HEK293 (cell line): ENCODE measurements around the gene CD8B.

Experiments
- KLF9 ChIP-seq: fragments of 450-650 bp; formaldehyde crosslinking; IDR thresholded peaks from 2 replicates; pipeline ENCODE4 v1.5.1; 2016; ENCODE audit warnings: missing biosample characterization, missing genetic modification characterization, low read depth
- OVOL3 ChIP-seq: fragments of 450-650 bp; formaldehyde crosslinking; IDR thresholded peaks from 2 replicates; pipeline ENCODE4 v1.5.1; 2016; ENCODE audit warnings: missing biosample characterization, missing genetic modification characterization
- SALL2 ChIP-seq: fragments of 450-650 bp; formaldehyde crosslinking; IDR thresholded peaks from 2 replicates; pipeline ENCODE4 v1.5.0; 2017; ENCODE audit warnings: missing biosample characterization, mild to moderate bottlenecking, missing genetic modification characterization, borderline replicate concordance
- ZNF184 ChIP-seq: fragments of 450-650 bp; IDR thresholded peaks from 2 replicates; pipeline ENCODE4 v1.5.1; 2018; ENCODE audit warnings: missing biosample characterization, mild to moderate bottlenecking, missing genetic modification characterization
- ZNF629 ChIP-seq: fragments of 450-650 bp; formaldehyde crosslinking; IDR thresholded peaks from 2 replicates; pipeline ENCODE4 v1.5.1; 2017; ENCODE audit warnings: missing biosample characterization, missing genetic modification characterization
- ZNF768 ChIP-seq: fragments of 450-650 bp; formaldehyde crosslinking; IDR thresholded peaks from 2 replicates; pipeline ENCODE4 v1.5.1; 2018; ENCODE audit warnings: missing biosample characterization, mild to moderate bottlenecking, missing genetic modification characterization
- TF ChIP-seq, protein P1 (sequence below): fragments of 450-650 bp; formaldehyde crosslinking; IDR thresholded peaks from 2 replicates; pipeline ENCODE4 v1.5.0; 2017; ENCODE audit warnings: missing biosample characterization, missing genetic modification characterization, borderline replicate concordance
- TF ChIP-seq, protein P2 (sequence below): fragments of 450-650 bp; formaldehyde crosslinking; IDR thresholded peaks from 2 replicates; pipeline ENCODE4 v1.5.1; 2016; ENCODE audit warnings: missing biosample characterization, missing genetic modification characterization
- TF ChIP-seq, protein P3 (sequence below): fragments of 450-650 bp; IDR thresholded peaks from 2 replicates; pipeline ENCODE4 v1.5.1; 2018; ENCODE audit warnings: missing biosample characterization, mild to moderate bottlenecking, missing genetic modification characterization
- TF ChIP-seq, protein P4 (sequence below): fragments of 450-650 bp; formaldehyde crosslinking; IDR thresholded peaks from 2 replicates; pipeline ENCODE4 v1.5.1; 2016; ENCODE audit warnings: missing biosample characterization, missing genetic modification characterization
- TF ChIP-seq, protein P5 (sequence below): fragments of 450-650 bp; formaldehyde crosslinking; IDR thresholded peaks from 2 replicates; pipeline ENCODE4 v1.5.1; 2016; ENCODE audit warnings: missing biosample characterization, missing genetic modification characterization

DNA sequence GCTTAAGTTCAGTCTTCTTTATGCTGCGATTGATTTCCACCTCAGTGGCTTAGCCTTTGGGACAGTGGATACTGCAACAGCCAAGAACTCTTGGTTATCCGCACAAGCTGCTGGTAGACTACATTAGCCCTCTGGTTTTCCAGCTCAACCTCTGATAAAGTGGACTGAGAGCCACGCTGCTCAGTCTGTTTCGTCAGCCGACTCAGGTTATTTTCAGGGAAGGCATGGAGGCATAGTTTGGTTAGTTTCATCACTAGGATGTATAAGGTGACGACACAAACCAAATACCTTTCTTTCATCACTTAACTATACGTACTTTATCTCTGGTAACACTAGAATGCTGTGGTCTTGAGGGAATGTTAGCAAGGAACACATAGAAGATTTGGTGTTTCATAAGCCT, 85.2 kb downstream of the CD8B start:
- TF ChIP-seq SALL2 (tag by site-specific recombination) (no peak), KLF9 (tag by site-specific recombination) (no peak), ZNF629 (no peak), OVOL3 (no peak), ZNF768 (tag by site-specific recombination) (no peak), ZNF184 (tag by site-specific recombination) (no peak)
- TF ChIP-seq, protein P1, sequence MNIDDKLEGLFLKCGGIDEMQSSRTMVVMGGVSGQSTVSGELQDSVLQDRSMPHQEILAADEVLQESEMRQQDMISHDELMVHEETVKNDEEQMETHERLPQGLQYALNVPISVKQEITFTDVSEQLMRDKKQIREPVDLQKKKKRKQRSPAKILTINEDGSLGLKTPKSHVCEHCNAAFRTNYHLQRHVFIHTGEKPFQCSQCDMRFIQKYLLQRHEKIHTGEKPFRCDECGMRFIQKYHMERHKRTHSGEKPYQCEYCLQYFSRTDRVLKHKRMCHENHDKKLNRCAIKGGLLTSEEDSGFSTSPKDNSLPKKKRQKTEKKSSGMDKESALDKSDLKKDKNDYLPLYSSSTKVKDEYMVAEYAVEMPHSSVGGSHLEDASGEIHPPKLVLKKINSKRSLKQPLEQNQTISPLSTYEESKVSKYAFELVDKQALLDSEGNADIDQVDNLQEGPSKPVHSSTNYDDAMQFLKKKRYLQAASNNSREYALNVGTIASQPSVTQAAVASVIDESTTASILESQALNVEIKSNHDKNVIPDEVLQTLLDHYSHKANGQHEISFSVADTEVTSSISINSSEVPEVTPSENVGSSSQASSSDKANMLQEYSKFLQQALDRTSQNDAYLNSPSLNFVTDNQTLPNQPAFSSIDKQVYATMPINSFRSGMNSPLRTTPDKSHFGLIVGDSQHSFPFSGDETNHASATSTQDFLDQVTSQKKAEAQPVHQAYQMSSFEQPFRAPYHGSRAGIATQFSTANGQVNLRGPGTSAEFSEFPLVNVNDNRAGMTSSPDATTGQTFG (tag by site-specific recombination), result no peak
- TF ChIP-seq, protein P2, sequence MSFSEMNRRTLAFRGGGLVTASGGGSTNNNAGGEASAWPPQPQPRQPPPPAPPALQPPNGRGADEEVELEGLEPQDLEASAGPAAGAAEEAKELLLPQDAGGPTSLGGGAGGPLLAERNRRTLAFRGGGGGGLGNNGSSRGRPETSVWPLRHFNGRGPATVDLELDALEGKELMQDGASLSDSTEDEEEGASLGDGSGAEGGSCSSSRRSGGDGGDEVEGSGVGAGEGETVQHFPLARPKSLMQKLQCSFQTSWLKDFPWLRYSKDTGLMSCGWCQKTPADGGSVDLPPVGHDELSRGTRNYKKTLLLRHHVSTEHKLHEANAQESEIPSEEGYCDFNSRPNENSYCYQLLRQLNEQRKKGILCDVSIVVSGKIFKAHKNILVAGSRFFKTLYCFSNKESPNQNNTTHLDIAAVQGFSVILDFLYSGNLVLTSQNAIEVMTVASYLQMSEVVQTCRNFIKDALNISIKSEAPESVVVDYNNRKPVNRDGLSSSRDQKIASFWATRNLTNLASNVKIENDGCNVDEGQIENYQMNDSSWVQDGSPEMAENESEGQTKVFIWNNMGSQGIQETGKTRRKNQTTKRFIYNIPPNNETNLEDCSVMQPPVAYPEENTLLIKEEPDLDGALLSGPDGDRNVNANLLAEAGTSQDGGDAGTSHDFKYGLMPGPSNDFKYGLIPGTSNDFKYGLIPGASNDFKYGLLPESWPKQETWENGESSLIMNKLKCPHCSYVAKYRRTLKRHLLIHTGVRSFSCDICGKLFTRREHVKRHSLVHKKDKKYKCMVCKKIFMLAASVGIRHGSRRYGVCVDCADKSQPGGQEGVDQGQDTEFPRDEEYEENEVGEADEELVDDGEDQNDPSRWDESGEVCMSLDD (tag by site-specific recombination), result no peak
- TF ChIP-seq, protein P3, sequence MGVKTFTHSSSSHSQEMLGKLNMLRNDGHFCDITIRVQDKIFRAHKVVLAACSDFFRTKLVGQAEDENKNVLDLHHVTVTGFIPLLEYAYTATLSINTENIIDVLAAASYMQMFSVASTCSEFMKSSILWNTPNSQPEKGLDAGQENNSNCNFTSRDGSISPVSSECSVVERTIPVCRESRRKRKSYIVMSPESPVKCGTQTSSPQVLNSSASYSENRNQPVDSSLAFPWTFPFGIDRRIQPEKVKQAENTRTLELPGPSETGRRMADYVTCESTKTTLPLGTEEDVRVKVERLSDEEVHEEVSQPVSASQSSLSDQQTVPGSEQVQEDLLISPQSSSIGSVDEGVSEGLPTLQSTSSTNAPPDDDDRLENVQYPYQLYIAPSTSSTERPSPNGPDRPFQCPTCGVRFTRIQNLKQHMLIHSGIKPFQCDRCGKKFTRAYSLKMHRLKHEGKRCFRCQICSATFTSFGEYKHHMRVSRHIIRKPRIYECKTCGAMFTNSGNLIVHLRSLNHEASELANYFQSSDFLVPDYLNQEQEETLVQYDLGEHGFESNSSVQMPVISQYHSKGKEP (tag by site-specific recombination), result no peak
- TF ChIP-seq, protein P4, sequence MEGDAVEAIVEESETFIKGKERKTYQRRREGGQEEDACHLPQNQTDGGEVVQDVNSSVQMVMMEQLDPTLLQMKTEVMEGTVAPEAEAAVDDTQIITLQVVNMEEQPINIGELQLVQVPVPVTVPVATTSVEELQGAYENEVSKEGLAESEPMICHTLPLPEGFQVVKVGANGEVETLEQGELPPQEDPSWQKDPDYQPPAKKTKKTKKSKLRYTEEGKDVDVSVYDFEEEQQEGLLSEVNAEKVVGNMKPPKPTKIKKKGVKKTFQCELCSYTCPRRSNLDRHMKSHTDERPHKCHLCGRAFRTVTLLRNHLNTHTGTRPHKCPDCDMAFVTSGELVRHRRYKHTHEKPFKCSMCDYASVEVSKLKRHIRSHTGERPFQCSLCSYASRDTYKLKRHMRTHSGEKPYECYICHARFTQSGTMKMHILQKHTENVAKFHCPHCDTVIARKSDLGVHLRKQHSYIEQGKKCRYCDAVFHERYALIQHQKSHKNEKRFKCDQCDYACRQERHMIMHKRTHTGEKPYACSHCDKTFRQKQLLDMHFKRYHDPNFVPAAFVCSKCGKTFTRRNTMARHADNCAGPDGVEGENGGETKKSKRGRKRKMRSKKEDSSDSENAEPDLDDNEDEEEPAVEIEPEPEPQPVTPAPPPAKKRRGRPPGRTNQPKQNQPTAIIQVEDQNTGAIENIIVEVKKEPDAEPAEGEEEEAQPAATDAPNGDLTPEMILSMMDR (tag by site-specific recombination), result no peak
- TF ChIP-seq, protein P5, sequence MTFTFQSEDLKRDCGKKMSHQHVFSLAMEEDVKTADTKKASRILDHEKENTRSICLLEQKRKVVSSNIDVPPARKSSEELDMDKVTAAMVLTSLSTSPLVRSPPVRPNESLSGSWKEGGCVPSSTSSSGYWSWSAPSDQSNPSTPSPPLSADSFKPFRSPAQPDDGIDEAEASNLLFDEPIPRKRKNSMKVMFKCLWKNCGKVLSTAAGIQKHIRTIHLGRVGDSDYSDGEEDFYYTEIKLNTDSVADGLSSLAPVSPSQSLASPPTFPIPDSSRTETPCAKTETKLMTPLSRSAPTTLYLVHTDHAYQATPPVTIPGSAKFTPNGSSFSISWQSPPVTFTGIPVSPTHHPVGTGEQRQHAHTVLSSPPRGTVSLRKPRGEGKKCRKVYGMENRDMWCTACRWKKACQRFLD, result no peak
